Left lobe of liver (tissue), 2 donors: ENCODE results near the gene IPO7. TPM values are rescaled to one million over a fixed set of nuclear protein-coding genes. Genes with fewer than 3 reads are reported as not detected.
"Not testable (repeated sequence)": the region's sequence is repeated elsewhere in the genome, so short reads cannot be mapped to it uniquely, and the experiment has no call there.

Experiments
- ATAC-seq: fragments of 200-7000 bp; cut with Tn5 transposase; one replicate; pipeline ENCODE4 v1.9.1; 2020; ENCODE audit warnings: mild to moderate bottlenecking, moderate library complexity
- DNase-seq: peaks from one replicate; pipeline ENCODE4 v3.0.0-alpha.2; 2020; ENCODE audit warnings: low spot score
- total RNA-seq: library from RNA; stranded (reverse); gene quantifications from one replicate; pipeline ENCODE4 v1.2.1, GENCODE V29; 2021
- donor health status: DM: no; HTN: no; CAD: no; lungs with moderate emphysema.
- donor health status: DM: no; HTN: yes; CAD: no.

Gene IPO7
- 39.0 TPM for total RNA-seq

- ATAC-seq (peak; percentile 96), DNase-seq (peak; percentile 92)
Measured at GRCh38 chr11:9384535-9385326, at the start of gene IPO7. Gene IPO7, plus strand, starts transcription at chr11:9384652. Its CDS starts 112 bp downstream, at chr11:9384764.

DNA sequence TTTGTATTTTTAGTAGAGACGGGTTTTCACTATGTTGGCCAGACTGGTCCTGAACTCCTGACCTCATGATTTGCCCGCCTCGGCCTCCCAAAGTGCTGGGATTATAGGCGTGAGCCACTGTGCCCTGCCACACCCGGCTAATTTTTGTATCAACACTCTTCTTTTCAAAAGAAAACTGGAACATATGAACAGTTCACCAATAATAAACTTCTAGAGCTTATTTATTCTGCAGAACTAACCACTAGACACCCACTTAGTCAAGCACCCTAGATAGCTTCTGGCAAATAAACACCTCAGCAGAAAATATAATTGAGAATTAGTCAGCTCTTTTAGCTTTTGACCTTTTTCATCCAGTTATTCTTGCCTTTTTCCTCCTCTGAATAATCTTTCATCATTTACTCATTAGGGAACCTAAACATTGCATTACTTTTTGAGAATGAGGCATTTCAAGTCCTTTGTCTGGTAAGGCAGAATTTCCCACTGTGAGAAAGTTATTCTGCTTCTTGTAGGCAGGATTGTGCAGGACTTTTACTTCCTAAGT lies 42.7 kb upstream of the IPO7 start:
- ATAC-seq: no peak
- no peak for DNase-seq

DNA sequence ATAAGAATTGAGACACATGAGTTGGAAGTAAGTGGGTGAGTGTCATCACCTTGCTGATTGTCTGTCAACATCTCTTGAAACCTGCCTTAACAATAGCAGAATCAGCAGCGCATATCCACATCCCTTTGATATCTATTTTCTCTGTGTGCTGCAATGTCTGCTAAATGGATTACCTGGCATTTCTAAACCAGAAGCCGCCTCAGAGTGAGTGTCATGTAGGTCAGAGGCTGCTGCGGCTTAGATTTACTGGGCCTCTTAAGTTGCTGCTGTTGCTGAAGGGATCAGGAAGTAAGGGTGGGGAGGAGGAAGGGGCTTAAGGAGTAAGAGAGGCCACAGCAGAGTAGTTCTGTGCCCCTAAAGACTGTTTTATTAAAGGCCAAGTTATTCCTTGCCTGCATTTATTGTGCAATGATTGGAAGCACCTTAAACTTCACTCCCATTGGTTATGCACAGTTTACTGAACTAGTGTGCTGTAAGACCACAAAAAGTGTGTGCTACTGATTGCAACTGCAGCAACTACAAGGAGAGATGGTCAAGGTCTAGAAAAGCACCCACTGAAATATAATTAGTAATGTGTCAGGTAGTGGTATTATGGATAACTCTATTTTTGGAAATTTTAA lies 40.3 kb upstream of the IPO7 start:
- DNase-seq: no peak
- no peak for ATAC-seq

DNA sequence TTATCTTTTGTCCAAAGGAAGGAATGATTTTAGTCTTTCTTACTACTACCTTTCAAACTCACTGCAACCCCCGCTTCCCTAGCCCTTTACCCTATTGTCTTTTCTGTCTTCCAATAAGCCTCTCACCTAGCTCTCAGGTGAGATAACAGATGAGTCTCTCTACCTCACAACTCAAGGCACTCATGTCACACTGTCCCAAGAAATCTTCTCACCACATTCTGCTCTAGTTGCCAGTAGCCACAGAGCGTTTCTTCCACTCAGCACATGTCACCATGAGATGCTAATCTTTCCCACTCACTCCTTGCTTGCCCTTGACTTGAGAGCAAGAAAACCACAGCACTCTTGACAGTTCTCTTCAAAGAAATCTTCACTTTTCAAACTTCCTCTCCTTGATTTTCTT lies 37.4 kb upstream of the IPO7 start:
- no peak for ATAC-seq
- no peak for DNase-seq

DNA sequence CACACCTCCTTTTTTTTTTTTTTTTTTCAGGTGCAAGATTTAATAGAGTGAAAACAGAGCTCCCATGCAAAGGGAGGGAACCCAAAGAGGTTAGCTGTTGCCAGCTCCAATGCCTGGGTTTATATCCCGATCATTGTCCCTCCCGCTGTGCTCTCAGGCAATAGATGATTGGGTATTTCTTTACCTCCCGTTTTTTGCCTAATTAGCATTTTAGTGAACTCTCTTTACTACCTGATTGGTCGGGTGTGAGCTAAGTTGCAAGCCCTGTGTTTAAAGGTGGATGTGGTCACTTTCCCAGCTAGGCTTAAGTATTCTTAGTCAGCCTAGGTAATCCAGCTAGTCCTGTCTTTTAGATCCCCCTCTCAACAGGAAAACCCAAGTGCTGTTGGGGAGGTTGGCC lies 36.7 kb upstream of the IPO7 start:
- DNase-seq, ATAC-seq: not testable (repeated sequence)

DNA sequence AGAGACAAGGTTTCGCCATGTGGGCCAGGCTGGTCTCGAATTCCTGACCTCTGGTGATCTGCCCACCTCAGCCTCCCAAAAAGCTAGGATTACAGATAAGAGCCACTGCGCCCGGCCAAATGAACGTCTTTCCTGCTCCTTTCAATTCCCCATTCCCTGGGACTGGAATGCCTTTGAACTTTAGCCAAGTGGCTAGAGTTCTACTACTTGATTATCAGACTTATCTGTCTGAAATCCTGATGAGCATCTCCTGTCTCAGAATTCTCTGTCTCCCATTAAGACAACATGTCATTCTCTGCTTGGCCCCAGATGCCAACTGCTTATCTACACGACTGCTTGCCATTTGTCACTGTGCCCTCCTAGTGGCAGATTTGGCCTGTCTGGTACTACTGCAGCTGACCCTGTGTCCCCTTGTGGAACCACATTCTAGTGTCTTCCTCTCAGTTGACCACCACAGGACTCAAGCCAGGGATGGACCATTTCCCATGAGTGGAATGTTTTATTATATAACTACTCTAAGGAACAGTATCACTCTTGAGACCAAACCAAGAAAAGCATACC lies 33.1 kb upstream of the IPO7 start:
- DNase-seq (no peak), ATAC-seq (no peak)

DNA sequence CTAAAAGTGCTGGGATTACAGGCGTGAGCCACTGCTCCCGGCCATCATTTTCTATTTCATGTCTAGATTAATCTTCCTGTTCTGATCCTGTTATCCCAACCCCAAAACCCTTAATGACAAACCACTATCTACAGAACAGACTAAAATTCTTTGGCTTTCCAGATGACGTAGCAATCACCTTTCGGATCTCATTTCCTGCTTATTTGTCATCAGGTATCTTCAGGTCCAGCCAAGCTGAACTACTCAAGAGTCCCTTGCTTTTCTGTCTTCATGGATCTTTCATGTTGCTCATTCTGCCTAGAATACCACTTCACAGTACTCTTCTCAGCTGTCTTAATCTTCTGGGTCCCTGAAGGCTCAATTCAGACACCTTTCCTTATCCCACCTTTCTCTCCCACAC lies 27.4 kb upstream of the IPO7 start:
- ATAC-seq: no peak
- no peak for DNase-seq

- DNase-seq, ATAC-seq: not testable (repeated sequence)
Measured at GRCh38 chr11:9360862-9361622, 23.4 kb upstream of the IPO7 start.

- no peak for DNase-seq
- no peak for ATAC-seq
Measured at GRCh38 chr11:9362393-9362863, 22.0 kb upstream of the IPO7 start.

DNA sequence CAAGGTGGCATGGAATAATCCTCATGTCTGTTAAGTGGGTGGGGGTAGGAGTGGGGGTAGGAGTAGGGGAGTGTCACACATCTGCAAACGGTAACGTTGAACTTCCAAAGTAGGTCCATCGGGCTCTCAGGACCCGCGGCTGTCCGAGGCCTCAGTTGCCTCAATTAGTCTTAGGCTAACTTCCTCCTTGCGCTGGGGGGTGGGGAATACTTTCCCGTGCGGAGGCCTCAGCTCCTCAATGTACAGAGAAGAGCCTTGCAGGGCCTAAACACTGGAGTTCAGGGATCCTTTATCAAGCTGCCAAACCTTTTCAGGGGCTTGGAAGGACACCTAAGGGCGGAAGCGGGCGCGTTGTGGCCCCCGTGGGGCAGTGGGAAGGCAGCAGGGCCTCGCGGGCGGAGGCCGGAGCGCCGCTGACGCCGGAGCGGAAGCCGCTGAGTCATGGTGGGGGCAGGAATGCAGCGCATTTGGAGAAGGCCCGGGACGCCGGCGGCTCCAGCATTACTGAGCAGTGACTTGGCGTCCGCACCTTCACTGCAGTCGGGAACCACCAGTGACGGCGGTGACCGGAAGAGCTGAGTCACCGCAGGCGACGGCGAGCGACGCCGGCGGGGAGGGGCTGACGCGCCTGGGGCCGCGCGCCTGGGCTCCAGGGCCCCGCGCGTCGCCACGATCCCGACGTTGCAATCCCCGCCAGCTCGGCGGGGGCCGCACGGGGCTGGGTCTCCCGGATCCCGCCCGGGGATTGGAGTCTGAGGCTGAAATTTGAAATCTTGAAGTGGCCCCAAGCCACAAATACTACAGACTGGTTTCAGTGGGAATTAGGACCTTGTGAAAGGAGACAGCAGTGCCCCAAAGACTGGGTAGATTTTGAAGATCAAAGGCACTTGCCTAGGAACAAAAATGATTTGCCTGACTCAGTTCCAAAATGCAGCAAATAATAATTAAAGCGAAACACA lies 20.2 kb upstream of the IPO7 start:
- ATAC-seq (peak; percentile 97), DNase-seq (peak; percentile 93)

- DNase-seq (no peak), ATAC-seq (no peak)
Measured at GRCh38 chr11:9367551-9367950, 16.9 kb upstream of the IPO7 start.

- DNase-seq: no peak
- ATAC-seq: no peak
Measured at GRCh38 chr11:9377036-9377435, 7.4 kb upstream of the IPO7 start.

- ATAC-seq (no peak), DNase-seq (no peak)
Measured at GRCh38 chr11:9379041-9379440, 5.4 kb upstream of the IPO7 start.

DNA sequence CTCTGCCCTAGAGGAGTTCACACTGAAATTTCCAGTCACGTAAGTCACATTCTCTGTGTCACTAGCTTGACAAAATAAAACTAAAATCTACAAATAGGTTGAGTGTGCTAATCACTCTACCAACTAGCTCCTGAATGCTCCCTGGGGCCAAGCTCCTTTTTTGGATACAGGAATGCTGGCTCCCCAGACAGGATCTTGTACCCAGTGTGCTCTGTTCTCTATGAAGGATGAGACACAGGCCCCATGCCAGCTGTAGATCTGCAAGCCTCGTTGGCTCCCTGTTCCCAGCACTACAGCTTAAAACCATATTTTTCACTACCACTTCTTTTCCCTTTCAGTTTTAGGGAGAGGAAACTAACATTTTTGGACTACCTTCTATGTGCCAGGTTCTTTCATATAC lies 3.7 kb upstream of the IPO7 start:
- DNase-seq: no peak
- ATAC-seq: no peak

- ATAC-seq (peak; percentile 51), DNase-seq (no peak)
Measured at GRCh38 chr11:9385327-9385899, 961 bp downstream of the IPO7 start.

GRCh38 chr11:9386086-9386485 lies 1.6 kb downstream of the IPO7 start:
- ATAC-seq: no peak

GRCh38 chr11:9386901-9387300 lies 2.4 kb downstream of the IPO7 start:
- ATAC-seq (no peak), DNase-seq (no peak)

More at GRCh38 chr11:9386086-9386485, 1.6 kb downstream of the IPO7 start:
- no peak for DNase-seq

GRCh38 chr11:9396310-9396709 lies 11.9 kb downstream of the IPO7 start:
- DNase-seq (no peak), ATAC-seq (no peak)

DNA sequence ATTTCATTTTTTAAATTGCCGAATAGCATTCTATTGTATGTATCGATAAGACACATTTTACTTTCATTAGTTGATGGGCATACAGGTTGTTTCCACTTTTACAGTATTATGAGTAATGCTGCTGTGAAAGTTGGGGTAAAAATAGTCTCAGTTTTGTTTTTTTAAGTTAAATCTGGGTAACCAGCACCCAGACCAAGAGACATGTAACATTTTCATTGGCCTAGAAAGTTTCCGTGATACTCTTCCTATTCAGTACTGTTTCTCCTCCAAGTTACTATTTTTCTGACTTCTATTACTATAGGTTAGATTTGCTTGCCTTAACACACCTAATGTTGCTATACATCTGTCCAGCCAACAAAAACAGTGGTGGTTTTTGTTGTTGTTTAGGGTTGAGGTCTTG lies 12.3 kb downstream of the IPO7 start:
- ATAC-seq (no peak), DNase-seq (no peak)
